NCI-H524 (cell line): Measurements from ENCODE around the gene ENTPD7.

Experiments
- DNase-seq, 2 experiments: peaks; one replicate each; lab custom pipeline; 2025; lab: John Stamatoyannopoulos, UW

Gene ENTPD7

DNA sequence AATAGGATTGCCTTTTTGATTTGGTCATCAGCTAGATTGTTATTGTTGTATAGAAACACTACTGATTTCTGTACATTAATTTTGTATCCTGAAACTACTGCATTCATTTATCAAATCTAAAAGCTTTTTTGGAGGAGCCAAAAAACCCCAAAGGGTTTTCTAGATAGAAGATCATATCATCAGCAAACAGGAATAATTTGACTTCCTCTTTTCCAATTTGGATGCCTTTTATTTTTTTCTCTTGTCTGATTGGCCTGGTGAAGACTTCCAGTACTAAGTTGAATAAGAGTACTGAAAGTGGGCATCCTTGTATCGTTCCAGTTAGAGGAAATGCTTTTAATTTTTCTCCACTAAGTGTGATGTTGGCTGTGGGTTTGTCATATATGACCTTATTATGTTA, 10.6 kb upstream of the ENTPD7 start:
- no peak for DNase-seq

DNA sequence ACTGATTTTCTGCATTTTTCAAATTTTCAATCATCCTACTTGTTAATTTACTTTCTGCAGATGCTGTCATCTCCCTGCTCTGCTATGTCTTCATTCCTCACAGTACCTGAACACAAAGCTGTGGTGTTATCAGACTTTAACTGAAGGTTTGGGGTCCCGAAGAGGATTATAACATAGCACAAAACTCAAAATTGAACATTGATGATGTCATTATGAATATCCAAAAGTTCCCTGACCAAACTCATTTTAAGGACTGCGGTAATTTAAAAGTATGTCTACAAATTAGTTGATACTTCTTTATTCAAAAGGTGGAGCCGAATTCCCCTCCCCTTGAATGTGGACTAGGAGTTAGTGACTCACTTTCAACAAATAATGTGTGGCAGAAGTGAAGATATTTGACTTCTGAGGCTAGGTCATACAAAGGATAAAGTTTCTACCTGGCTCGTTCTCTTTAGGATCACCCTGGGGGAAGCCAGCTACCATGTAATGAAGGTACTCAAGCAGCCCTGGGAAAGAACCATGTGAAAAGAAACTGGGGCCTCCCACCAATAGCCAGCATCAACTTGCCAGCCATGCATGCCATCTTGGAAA, 6.4 kb upstream of the ENTPD7 start:
- no peak for DNase-seq

DNA sequence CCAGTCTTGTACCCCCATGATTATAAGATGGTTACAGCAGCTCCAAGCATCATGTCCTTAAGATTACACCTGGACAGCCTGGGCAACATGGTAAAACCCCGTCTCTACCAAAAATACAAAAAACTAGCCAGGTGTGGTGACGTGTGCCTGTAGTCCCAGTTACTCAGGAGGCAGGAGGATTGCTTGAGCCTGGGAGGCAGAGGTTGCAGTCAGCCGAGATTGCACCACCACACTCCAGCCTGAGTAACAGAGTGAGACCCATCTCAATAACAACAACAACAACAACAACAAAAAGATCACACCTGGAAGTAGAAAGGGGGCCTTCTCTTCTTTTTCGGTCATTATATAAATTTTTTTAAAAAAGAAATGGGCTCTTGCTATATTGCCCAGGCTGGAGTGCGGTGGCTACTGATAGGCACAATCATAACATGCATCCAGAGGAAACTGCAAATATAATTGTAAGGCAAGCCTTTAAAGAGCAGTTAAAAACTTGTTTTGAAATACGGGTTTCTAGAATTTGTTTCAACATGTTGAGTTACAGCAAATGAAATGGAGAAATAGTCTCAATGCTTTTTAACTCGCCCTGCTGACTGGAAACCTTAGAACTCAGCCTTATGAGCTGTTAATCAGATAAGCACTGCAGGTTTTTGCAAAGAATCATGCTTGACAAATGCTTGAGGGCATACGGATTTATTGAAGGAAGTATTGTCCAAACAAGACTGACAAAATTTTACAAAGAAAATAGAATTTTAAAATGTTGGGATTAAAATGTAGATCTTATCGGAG, 4.7 kb upstream of the ENTPD7 start:
- DNase-seq: no peak

DNA sequence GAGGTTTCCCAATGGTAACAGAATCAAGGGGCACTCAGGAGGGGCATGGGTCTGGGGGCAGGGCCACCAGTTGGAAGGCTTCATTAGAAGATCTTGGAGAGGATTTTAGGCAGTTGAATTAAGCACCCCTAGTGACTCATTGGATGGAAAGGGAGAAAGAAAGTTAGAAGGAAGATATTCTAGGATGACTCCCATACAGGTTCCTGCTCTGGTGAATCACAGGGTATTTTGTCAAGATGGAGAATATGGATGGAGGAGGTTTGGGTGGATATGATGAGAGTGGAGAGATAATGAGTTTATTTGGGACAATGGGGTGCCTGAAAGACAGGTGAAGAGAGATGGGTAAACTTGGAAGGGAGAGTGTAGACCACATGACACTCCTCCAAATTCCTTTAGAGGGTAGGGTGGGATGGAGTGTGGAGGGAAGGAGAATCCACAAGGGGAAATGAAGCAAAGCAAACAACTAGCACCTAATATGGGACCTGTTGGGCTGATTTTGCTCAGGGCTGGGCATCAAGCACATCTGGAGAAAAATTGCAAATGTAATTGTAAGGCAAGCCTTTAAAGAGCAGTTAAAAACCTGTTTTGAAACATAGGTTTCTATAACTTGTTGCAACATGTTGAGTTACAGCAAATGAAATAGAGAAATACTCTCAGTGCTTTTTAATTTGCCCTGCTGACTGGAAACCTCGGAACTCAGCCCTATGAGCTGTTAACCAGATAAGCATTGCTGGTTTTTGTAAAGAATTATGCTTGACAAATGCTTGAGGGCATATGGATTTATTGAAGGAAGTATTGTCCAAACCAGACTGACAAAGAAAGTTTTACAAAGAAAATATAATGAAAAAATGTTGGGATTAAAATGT, 2.9 kb upstream of the ENTPD7 start:
- no peak for DNase-seq

DNA sequence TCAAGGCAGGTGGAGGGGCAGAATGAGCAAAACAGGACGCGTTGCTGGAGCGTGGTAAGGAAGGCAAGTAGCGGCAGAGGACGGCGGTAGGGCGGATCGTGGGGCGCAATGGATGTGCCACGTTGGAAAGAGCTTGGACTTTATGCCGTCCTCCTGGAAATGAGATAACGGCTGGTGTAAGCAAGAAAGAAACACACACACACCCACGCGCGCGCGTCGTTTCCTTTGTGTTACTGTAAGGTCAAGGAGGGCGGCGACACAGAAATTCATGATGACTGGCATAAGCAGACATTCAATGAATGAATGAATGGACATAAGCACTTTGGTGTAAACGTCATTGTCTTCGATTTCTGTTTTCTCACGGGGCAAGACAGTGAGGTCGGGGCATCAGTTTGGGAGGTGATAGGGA, 683 bp upstream of the ENTPD7 start:
- DNase-seq: no peak

DNA sequence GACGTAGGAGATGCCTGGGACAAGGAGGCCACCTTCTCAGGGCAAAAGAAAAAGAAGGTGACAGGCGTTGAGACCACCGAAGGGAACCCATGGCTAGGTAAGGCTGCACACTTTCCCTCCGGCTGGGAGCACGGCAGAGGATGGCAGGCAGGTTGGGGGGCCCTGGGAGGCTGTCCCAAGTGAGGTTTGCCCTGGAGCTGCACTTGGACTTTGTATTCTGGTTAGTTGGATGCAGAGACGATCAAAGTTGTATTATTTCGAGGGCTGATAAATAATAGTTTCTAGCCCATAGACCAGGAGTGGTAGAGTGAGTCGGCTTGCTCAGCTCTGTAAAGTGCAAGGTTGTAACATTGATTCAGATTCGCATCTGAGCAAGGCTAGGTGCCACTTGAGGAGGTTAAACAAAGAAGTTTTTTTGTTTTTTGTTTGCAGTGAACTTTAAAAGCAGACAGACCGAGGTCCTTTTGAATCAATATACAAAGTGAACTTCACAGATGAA, 608 bp downstream of the ENTPD7 start:
- no peak for DNase-seq

DNA sequence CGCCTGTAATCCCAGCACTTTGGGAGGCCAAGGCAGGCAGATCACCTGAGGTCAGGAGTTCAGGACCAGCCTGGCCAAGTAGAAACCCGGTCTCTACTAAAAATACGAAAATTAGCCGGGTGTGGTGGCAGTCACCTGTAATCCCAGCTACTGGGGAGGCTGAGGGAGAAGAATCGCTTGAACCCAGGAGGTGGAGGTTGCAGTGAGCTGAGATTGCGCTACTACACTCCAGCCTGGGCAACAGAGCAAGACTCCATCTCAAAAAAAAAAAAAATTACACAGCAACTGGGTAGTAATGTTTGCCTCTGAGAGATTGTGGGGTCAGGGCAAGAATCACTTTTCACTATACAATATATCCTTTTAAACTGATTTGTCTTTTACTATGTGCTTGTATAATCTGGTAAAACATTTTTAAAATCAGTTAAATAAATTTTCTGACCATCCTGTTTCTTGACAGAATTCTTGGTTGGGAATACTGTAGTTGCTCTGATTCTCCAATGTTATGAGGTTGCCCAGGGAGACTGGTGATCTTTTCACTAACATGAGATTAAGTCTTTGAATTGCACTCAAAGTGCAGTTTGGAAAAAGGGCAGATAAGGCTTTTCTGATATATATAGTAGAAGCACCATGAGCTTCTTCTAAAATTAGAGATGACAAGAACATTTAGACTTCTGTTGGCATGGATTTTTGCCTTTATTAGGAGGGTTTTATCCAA, 1.5 kb downstream of the ENTPD7 start:
- DNase-seq: no peak

DNA sequence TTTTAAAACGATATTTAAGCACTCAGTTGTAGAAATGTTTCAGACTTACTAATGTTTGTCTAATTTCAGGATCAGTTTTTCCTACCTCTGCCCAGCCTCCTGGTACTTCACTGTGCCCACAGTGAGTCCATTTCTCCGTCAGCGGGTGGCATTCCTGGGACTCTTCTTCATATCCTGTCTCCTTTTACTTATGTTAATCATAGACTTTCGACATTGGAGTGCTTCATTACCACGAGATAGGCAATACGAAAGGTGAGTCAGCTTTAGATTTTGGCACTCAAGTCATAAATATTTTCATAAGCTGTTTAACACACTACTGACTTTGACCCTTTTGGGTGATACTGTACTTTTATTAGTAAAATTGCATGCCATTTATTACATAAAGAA, 2.1 kb downstream of the ENTPD7 start:
- DNase-seq: no peak

DNA sequence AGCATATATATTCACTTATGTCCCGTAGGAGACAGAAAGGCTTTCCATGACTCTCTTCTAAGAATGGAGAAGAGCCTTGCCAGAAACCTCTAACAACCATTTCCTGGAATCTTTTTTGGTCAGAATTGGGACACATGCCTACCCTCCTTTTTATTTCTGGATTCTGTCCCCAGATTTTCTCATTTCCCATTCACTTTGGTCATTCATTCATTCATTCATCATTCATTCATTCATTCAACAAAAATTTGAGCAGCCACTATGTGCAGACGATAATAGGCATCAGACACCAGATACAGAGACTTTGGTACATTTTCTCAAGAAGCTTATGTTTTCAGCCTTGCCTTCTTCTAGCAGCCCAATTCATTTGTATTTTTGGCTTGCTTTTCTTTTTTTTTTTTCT, 6.0 kb downstream of the ENTPD7 start:
- no peak for DNase-seq

DNA sequence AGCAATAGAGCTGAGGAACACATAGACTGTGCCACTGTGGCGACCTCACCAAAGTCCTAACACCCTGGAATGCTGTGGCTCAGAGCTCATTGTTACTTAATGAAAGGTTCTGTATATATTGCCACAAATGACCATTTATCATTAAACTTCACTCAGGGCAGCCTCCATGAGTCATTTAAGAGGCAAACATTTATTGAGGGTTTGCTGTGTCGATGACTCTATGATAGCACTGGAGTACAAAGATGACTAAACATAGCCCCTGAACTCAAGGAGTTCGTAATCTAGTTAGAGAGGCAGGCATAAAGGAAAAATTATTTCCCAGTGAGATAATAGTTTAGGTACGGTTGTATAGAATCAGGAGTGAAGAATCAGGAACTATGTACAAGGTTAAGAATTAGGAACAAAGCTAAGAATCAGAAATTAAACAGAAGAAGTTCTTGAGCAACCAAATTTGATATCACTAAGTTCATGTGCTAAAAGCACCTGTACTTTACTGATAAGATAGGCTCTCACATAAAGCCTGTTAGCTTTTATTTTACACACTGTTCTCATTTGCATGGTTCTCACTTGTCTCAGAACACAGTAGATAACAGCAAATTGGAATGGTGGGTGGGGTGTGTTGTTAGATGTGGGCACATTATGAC, 7.9 kb downstream of the ENTPD7 start:
- no peak for DNase-seq

DNA sequence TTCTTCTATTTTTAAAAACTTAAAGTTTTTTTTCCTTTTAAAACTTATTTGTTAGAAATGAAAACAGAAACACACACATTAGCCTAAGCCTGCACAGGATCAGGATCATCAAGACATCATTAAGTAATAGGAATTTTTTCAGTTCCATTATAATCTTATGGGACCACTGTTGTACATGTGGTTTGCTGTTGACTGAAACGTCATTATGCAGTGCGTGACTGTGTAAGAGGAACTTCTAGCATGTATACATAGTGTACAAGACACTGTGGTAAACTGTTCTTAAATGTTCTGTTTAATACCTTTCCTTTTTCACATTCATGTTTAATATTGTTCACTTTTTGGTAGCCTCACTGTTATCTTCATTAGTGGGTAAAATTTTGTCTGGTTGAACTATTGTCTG, 12.1 kb downstream of the ENTPD7 start:
- DNase-seq: no peak

DNA sequence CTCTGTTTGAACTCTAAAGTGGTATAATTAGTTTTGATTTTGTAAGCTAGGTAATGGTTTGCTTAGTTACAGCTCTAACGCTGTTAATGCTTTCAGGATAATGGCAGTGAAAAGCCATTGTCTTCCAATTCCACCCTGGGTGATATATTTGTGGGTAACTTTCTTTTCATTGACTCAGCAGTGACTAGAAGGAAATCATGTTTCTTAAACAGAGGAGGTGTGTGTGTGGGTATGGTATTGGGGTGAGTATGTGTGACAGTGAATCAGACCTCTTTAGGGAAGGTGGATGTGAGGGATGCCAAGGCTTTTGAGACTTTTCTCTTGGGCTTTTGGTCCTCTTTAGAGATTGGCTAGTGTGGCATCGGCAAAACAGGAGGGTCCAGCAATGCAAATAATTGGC, 13.6 kb downstream of the ENTPD7 start:
- no peak for DNase-seq

DNA sequence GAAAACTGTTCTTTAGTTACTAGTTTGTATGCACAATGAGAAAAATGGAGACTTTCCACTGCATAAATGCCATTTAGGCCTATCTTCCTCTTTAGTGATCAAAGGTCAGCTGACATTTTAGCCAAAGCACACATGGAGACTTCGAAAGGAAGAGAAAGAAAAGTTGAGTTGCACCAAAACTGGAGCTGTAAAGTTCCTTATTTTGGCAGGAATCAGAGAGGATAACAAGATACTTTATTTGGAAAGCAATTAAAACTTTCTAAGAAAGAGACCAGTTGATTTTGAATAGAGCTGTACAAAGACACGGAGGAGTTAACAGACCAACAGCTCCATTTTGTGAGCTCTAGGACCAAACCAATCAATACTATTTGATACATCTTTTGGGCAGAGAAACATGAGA, 14.2 kb downstream of the ENTPD7 start:
- DNase-seq: no peak

DNA sequence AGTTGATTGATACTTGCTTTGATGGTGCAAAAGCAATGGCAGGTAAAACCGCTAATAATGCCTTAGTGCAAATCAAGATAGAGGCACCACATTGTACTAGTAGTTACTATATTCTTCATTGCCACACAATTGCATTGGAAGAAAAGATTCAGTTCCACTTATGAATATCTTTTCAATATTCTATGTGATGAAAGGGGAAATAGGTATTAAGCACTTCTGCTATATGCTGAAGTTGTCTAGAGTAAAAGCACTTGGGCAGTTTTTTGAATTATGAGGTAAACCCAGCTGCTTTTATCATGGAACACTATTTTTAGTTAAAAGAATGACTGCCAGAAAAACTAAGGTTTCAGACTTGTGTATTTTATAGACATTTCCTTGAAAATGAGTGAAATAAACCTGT, 15.5 kb downstream of the ENTPD7 start:
- no peak for DNase-seq

DNA sequence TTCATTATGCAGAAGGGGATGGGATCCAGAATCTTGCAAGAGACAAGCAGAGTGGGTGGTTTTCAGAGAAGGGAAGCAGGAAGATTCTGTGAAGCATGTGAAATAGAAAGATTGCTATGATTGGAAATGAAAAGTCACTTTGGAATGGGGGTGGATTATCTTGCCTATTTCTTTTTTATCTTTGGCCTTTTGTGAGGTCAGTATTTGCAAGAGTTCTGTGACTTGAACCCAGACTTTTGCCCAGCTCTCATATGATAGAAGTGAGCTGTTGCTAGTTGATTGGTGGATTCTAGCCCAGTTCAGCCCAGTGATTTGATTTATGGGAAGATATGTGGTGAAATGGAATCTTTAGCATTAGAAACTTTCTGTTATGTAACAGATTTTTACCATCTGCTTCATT, 17.1 kb downstream of the ENTPD7 start:
- no peak for DNase-seq

DNA sequence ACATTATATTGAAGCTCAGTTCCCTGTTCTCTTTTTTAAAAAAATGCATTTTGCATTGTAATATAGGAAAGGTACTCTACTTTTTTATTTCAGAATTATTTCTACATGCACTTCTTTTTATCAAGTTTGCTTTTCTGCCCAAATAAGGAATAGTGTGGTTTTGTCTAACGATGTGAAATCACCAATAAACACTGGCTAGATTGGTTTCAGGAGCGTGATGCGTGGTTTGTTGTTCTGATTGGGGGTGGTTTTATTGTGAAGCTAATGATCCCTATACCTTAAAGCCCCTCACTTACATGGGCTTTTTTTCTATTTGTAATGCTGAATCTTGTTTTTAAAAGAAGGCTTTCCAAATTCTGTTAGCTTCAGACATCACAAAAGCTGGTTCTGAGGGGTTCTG, 17.6 kb downstream of the ENTPD7 start:
- DNase-seq: no peak

DNA sequence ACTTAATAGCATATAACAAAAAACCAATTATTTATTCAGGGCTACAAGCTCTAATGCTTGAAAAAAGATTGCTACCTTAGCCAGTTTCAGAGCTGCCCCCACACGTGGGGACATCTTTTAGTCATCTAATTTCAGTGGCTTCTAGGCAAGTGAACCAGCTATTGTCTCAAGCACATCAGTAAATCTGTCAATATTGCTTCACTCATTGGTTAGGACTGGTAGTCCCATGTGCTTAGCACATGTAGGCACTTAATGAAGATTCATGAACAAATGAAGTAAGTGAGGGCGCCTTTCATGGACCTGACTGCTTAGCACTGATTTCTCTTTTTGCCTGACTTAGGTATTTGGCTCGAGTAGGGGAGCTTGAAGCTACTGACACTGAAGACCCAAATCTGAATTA, 19.6 kb downstream of the ENTPD7 start:
- DNase-seq: no peak

DNA sequence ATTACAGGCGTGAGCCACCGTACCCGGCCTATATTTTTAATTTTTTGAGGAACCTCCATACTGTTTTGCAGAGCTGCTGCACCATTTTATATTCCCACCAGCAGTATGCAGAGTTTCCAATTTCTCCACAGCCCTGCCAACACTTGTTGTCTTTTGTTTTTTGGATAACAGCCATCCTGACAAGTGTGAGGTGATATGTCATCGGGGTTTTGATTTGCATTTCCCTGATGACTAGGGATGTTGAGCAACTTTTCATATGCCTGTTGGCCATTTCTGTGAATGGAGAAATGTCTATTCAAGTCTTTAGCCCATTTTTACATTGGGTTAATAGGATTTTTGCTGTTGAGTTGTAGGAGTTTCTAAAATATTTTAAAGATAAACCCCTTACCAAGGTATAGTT, 22.2 kb downstream of the ENTPD7 start:
- DNase-seq: no peak

DNA sequence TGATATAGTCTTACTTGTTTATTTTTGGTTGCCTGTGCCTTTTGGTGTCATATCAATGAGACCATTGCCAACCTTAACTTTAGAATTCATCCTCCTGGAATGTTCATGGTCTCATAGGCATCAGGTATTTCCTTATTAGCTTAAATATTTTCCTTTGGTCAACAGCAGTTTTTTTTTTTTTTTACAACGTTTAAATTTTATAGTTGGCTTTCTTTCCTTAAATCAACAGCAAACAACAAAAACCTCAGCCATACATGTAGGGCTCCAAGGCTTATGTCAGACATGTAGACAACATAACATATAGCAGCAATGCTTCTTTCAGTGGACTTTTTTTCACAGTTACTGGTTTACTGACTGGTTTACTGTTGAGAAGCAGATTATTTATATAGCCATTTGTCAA, 22.7 kb downstream of the ENTPD7 start:
- DNase-seq: no peak

DNA sequence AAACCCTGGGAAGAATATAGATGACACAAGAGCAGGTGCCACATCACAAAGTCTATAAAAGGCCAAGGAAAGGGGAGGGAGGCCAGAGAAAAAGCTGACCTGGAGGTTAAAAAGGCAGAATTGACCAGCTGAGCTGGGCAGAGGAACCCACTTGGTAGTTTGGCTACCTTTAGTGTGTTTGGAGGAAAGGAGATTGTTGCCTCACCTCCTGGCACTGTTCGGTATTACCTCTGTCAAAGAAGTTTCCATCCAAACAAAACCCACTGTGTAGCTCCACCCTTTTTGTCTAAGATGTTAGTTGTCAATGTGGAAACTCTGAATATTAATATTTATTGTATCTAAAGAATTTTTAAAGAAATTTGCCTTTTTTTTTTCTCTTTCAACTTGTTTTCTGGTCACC, 23.4 kb downstream of the ENTPD7 start:
- no peak for DNase-seq

DNA sequence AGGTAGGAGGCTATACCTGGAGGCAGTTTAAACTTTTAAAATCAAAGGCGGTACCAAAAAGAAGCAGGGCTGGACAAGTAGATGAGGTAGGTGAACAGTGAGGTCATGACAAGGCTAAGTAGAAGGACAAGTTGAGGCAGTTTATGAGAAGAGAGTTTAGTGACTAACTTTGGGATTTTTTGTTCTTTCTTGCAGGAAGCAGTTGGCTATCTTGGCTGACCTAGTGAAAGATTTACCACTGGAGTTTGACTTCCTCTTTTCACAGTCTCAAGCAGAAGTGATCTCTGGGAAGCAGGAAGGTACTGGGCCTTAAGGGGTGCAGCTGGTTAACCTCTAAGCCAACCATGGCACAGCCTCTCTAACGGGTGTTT, 26.3 kb downstream of the ENTPD7 start:
- DNase-seq: no peak

DNA sequence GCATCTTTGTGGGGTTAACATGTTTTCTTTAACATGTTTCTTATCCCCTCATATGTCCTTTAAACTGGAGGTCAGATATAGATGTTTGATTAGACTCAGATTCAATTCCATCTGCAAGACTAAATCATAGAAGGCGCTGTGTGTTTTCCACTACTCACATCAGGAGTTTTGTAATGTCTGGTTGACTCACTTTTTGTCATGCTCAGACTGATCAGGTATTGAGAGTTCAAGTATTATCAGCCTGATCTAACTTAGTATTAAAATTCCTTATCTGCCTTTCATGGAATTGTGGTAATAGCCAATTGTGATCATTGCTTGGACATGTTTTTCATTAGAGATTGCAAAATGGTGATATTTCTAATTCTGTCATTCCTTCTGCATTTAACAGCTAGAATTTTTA, 30.2 kb downstream of the ENTPD7 start:
- no peak for DNase-seq
